ENCODE measurements around the gene TBC1D14.
A peak's percentile ranks its signal among the peaks of the same experiment; 100 is the strongest.

TBC1D14 gene

GRCh38 chr4:6983544-6984142 is 74.0 kb downstream of the TBC1D14 start:
- TF ChIP-seq BACH2 (CRISPR knock-in tag; IDR thresholded peaks at IDR 0.05; ENCODE audit: borderline replicate concordance) = no peak
- no peak for TF ChIP-seq CSDC2 (CRISPR knock-in tag; IDR thresholded peaks at IDR 0.05)
- TF ChIP-seq ZFP30 (CRISPR knock-in tag; IDR thresholded peaks at IDR 0.05) = no peak
- no peak for TF ChIP-seq TSHZ2 (CRISPR knock-in tag; IDR thresholded peaks at IDR 0.05)
- TF ChIP-seq GLIS3 (CRISPR knock-in tag; IDR thresholded peaks at IDR 0.05) = no peak
- TF ChIP-seq ESRRG (CRISPR knock-in tag; IDR thresholded peaks at IDR 0.05) = no peak
- TF ChIP-seq ZFP3 (CRISPR knock-in tag; IDR thresholded peaks at IDR 0.05) = no peak
- TF ChIP-seq TCF4 (CRISPR knock-in tag; IDR thresholded peaks at IDR 0.05; ENCODE audit: borderline replicate concordance) = no peak
- no peak for ATAC-seq

GRCh38 chr4:6984612-6985425 is 75.2 kb downstream of the TBC1D14 start:
- no peak for ATAC-seq
- no peak for TF ChIP-seq ZC3H10 (CRISPR knock-in tag; IDR thresholded peaks at IDR 0.05)
- TF ChIP-seq ISL1 (CRISPR knock-in tag; IDR thresholded peaks at IDR 0.05) = no peak
- TF ChIP-seq ZNF565 (CRISPR knock-in tag; conservative IDR thresholded peaks at IDR 0.05; ENCODE audit: low read depth) = no peak

- peak; percentile 42 for ATAC-seq
- no peak for TF ChIP-seq ZC3H10 (CRISPR knock-in tag; IDR thresholded peaks at IDR 0.05)
- TF ChIP-seq OSR1 (CRISPR knock-in tag; IDR thresholded peaks at IDR 0.05) = no peak
- TF ChIP-seq ZFP30 (CRISPR knock-in tag; IDR thresholded peaks at IDR 0.05) = no peak
- no peak for TF ChIP-seq ARNTL (CRISPR knock-in tag; IDR thresholded peaks at IDR 0.05; ENCODE audit: borderline replicate concordance, low read depth)
- no peak for TF ChIP-seq ESRRG (CRISPR knock-in tag; IDR thresholded peaks at IDR 0.05)
- TF ChIP-seq TSHZ2 (CRISPR knock-in tag; IDR thresholded peaks at IDR 0.05) = no peak
- TF ChIP-seq PATZ1 (CRISPR knock-in tag; IDR thresholded peaks at IDR 0.05; ENCODE audit: borderline replicate concordance) = no peak
- TF ChIP-seq PPARA (CRISPR knock-in tag; IDR thresholded peaks at IDR 0.05; ENCODE audit: borderline replicate concordance) = no peak
- TF ChIP-seq TCF4 (CRISPR knock-in tag; IDR thresholded peaks at IDR 0.05; ENCODE audit: borderline replicate concordance) = no peak
- TF ChIP-seq BACH2 (CRISPR knock-in tag; IDR thresholded peaks at IDR 0.05; ENCODE audit: borderline replicate concordance) = no peak
- no peak for TF ChIP-seq ZNF70 (CRISPR knock-in tag; IDR thresholded peaks at IDR 0.05)
- TF ChIP-seq ZNF8 (CRISPR knock-in tag; IDR thresholded peaks at IDR 0.05) = no peak
- TF ChIP-seq CREB5 (CRISPR knock-in tag; IDR thresholded peaks at IDR 0.05; ENCODE audit: low read depth) = no peak
- no peak for TF ChIP-seq CSRNP3 (CRISPR knock-in tag; IDR thresholded peaks at IDR 0.05)
These were observed 76.6 kb downstream of the TBC1D14 start for GRCh38 chr4:6986072-6986780.
